CD4-positive, alpha-beta T cell (primary cell): ENCODE data around the gene FAM53B. TPM values are rescaled to one million over a fixed set of nuclear protein-coding genes. Genes with fewer than 3 reads are reported as not detected.

Experiments
- ATAC-seq: fragments of 200-7000 bp; cut with Tn5 transposase; one replicate; pipeline ENCODE4 v1.10.0; 2022; ENCODE audit warnings: mild to moderate bottlenecking; ENCODE audit not compliant: poor library complexity
- CTCF ChIA-PET: fragments of 350-600 bp; sonication (Branson Sonifier 250); formaldehyde crosslinking; loops from one replicate; lab custom pipeline; 2021; ENCODE audit warnings: antibody characterized with exemption, inconsistent platforms; lab: Charles Lee
- POLR2A ChIA-PET: fragments of 350-600 bp; sonication (Branson Sonifier 250); formaldehyde crosslinking; loops from one replicate; lab custom pipeline; 2021; ENCODE audit warnings: antibody characterized with exemption, inconsistent platforms; lab: Charles Lee
- DNase-seq, 14 experiments: peaks; one replicate each; pipeline ENCODE4 v3.0.0-alpha.2; 2013 to 2020; ENCODE audit warnings: mixed read lengths in 2 of 14
- H3K27ac ChIP-seq, 2 donors: one replicate each; pipeline versions ENCODE4 v1.5.1 to v1.7.0; 2013; ENCODE audit warnings: low read length in 2 of 2, low read depth in 1 of 2, mild to moderate bottlenecking in 1 of 2
- H3K27me3 ChIP-seq, 2 experiments: 1 replicate in 1 of 2; 2 replicates in 1 of 2; pipeline versions ENCODE4 v1.6.1 to v1.7.0; 2013; ENCODE audit warnings: low read length in 2 of 2, control low read depth in 1 of 2, mild to moderate bottlenecking in 1 of 2, moderate library complexity in 1 of 2; ENCODE audit not compliant: insufficient read depth in 2 of 2, control insufficient read depth in 1 of 2
- H3K36me3 ChIP-seq: one replicate; pipeline ENCODE4 v1.6.1; 2013; ENCODE audit warnings: low read length, control low read depth; ENCODE audit not compliant: insufficient read depth
- H3K4me1 ChIP-seq: one replicate; pipeline ENCODE4 v1.6.1; 2013; ENCODE audit warnings: low read length, control low read depth; ENCODE audit not compliant: insufficient read depth
- H3K4me3 ChIP-seq: one replicate; pipeline ENCODE4 v1.5.1; 2013; ENCODE audit warnings: mild to moderate bottlenecking, low read length, moderate library complexity
- H3K9me3 ChIP-seq, 2 experiments: 1 replicate in 1 of 2; 2 replicates in 1 of 2; pipeline versions ENCODE4 v1.6.1 to v1.7.0; 2013; ENCODE audit warnings: low read length in 2 of 2, mild to moderate bottlenecking in 2 of 2, control low read depth in 1 of 2, moderate library complexity in 1 of 2; ENCODE audit not compliant: control insufficient read depth in 1 of 2, insufficient read depth in 1 of 2
- H3K27ac Mint-ChIP-seq: one replicate; pipeline ENCODE4 v1.8.0; 2020; ENCODE audit warnings: mixed read lengths
- H3K27me3 Mint-ChIP-seq: one replicate; pipeline ENCODE4 v1.8.0; 2021; ENCODE audit warnings: mixed read lengths
- H3K36me3 Mint-ChIP-seq: one replicate; pipeline ENCODE4 v1.8.0; 2021; ENCODE audit warnings: low read depth, mixed read lengths
- H3K4me1 Mint-ChIP-seq: one replicate; pipeline ENCODE4 v1.8.0; 2021; ENCODE audit warnings: low read depth, mixed read lengths
- H3K4me3 Mint-ChIP-seq: one replicate; pipeline ENCODE4 v1.8.0; 2020; ENCODE audit warnings: mild to moderate bottlenecking, mixed read lengths
- H3K9me3 Mint-ChIP-seq: one replicate; pipeline ENCODE4 v1.8.0; 2020; ENCODE audit warnings: mixed read lengths
- intact Hi-C, 2 experiments: fragments of 100-400 bp; cut with DNase I in 1 of 2; cut with micrococcal nuclease in 1 of 2; formaldehyde crosslinking; loops; one replicate each; pipeline versions ENCODE4 v1.15.1 to v1.9.0; 2023 to 2025; cut with DNase I, micrococcal nuclease
- total RNA-seq, 174 experiments: library from RNA in 2 of 174; stranded (reverse) in 2 of 174; gene quantifications; one replicate each; pipeline ENCODE4 v1.2.3 and lab custom pipeline; 2021 to 2026
- TF ChIP-seq, protein P1 (sequence below): fragments of 200-600 bp; IDR thresholded peaks from one replicate; pipeline ENCODE4 v1.8.0; 2022; ENCODE audit warnings: antibody characterized with exemption, mild to moderate bottlenecking

Gene FAM53B
- total RNA-seq, 2 experiments from 2014 or later, result 32.9 to 33.6 TPM

DNA sequence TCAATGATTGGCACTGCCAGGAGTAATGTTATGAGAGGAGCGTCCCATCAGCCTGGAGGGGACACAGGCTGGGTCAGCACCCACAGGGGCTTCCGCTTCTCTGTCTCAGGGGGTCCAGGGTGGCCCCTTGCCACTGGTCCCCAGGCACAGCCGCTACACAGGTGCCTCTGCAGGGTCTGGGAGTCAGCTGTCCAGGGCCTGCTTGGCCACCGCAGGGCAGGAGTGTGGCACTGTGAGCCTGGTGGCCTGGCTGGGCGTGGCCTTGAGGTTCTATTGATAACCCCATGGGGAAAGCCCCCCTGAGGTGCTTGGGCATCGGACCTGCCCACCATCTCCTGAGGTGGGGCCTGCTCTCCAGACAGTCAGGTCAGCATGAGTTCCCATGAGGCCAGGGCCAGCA, 146.0 kb downstream of the FAM53B start:
- H3K36me3 Mint-ChIP-seq, result no peaks in the 10 kb centered on the region
- ChIA-PET POLR2A (no interaction called here), CTCF (no interaction called here)
- Histone ChIP-seq H3K4me1 (no peaks in the 10 kb centered on the region), H3K9me3 (peaks cover 0 to 10% of the 10 kb centered on the region in 2 experiments), H3K4me3 (no peak overlapping the region), H3K27ac (no peak overlapping the region), H3K27me3 (no peaks in the 10 kb centered on the region), H3K36me3 (no peaks in the 10 kb centered on the region)
- TF ChIP-seq, protein P1, sequence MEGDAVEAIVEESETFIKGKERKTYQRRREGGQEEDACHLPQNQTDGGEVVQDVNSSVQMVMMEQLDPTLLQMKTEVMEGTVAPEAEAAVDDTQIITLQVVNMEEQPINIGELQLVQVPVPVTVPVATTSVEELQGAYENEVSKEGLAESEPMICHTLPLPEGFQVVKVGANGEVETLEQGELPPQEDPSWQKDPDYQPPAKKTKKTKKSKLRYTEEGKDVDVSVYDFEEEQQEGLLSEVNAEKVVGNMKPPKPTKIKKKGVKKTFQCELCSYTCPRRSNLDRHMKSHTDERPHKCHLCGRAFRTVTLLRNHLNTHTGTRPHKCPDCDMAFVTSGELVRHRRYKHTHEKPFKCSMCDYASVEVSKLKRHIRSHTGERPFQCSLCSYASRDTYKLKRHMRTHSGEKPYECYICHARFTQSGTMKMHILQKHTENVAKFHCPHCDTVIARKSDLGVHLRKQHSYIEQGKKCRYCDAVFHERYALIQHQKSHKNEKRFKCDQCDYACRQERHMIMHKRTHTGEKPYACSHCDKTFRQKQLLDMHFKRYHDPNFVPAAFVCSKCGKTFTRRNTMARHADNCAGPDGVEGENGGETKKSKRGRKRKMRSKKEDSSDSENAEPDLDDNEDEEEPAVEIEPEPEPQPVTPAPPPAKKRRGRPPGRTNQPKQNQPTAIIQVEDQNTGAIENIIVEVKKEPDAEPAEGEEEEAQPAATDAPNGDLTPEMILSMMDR, result no peak
- no peaks in the 10 kb centered on the region for H3K4me1 Mint-ChIP-seq
- H3K9me3 Mint-ChIP-seq, result no peaks in the 10 kb centered on the region
- H3K27ac Mint-ChIP-seq, result no peak overlapping the region
- H3K4me3 Mint-ChIP-seq, result no peak overlapping the region
- intact Hi-C loops, result no loop called here
- no peak for ATAC-seq
- H3K27me3 Mint-ChIP-seq, result no peaks in the 10 kb centered on the region
- DNase-seq, result no peak

DNA sequence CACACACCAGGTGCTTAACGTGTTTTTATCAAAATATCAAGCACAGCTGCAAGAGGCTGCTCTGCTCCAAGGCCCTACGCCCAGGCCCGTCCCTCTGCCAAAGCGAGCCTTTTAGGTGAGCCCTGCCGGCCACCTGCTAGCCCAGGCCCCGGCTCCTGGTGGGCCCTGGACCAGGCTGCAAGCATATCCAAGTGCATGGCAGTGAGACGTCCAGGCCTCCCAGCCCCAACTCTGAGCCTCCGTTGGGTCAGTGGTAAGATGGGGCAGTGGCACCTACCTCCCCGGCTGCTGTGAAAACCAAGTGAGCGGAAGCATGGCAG, 146.4 kb downstream of the FAM53B start:
- Mint-ChIP-seq H3K36me3 (no peaks in the 10 kb centered on the region), H3K4me1 (no peaks in the 10 kb centered on the region), H3K9me3 (no peaks in the 10 kb centered on the region), H3K4me3 (no peak overlapping the region), H3K27ac (no peak overlapping the region), H3K27me3 (no peaks in the 10 kb centered on the region)
- no peaks in the 10 kb centered on the region for H3K36me3 ChIP-seq
- ChIA-PET POLR2A (no interaction called here), CTCF (no interaction called here)
- ATAC-seq (no peak), DNase-seq (no peak)
- peaks cover 0 to 10% of the 10 kb centered on the region in 2 experiments for H3K9me3 ChIP-seq
- no peaks in the 10 kb centered on the region for H3K27me3 ChIP-seq
- TF ChIP-seq, protein P1, result no peak
- no peak overlapping the region for H3K27ac ChIP-seq
- no peaks in the 10 kb centered on the region for H3K4me1 ChIP-seq
- intact Hi-C loops, result no loop called here
- no peak overlapping the region for H3K4me3 ChIP-seq

DNA sequence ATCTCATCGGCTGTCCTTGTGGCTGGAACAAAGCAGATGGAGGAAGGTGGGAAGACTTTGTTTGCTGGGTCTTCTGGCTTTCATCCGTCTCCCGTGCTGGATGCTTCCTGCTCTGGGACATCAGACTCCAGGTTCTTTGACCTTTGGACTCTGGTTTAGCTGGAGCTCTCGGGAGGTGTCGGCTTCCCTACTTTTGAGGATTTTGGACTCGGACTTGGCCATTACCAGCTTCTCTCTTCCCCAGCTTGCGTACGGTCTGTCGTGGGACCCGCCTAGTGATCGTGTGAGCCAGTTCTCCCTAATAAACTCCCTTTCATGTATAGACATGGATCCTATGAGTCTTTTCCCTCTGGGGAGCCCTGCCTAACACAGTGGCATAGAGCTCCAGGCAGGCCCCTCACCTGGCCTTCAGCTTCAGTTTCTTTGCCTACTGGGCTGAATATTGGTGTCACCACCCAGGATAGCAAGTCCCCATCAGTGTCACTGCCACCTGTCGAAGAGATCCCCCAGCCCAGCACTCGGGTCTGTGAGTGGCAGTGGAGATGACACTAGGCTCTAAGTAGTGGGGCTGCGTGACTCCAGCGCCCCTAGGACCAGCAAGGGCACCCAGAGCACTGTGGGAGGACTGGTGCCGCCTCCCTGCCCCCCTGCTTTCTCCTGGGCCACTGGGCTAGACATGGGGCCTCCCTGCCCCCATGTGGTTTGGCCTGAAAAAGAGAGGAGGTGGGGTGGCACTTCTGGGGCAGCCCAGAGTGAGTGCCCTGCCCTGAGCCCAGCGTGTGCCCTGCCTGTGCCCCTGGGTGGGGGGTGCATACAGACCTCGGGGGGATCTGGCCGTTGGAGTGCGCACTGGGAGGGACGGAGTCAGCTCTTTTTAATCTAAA, 147.0 kb downstream of the FAM53B start:
- DNase-seq, result no peak

More for the DNA sequence above, 147.0 kb downstream of the FAM53B start:
- POLR2A ChIA-PET, result no interaction called here
- Histone ChIP-seq H3K36me3 (no peaks in the 10 kb centered on the region), H3K4me3 (no peak overlapping the region), H3K4me1 (no peaks in the 10 kb centered on the region), H3K9me3 (peaks cover 0 to 13% of the 10 kb centered on the region in 2 experiments), H3K27me3 (no peaks in the 10 kb centered on the region), H3K27ac (no peak overlapping the region)
- no peak for ATAC-seq
- H3K27ac Mint-ChIP-seq, result no peak overlapping the region
- no peaks in the 10 kb centered on the region for H3K36me3 Mint-ChIP-seq
- H3K9me3 Mint-ChIP-seq, result no peaks in the 10 kb centered on the region
- CTCF ChIA-PET, result no interaction called here
- intact Hi-C loops, result no loop called here
- H3K4me3 Mint-ChIP-seq, result no peak overlapping the region
- no peaks in the 10 kb centered on the region for H3K4me1 Mint-ChIP-seq
- TF ChIP-seq, protein P1, result no peak
- no peaks in the 10 kb centered on the region for H3K27me3 Mint-ChIP-seq
